Measurements from ENCODE around the gene PRKCE. TPM values are rescaled to one million over a fixed set of nuclear protein-coding genes. Genes with fewer than 3 reads are reported as not detected.

PRKCE gene
- total and polyA plus RNA-seq, 2 donors (not counting 3 experiments of a cell fraction or from before 2014, with no cell fraction given), result 27.9 to 33.9 TPM

DNA sequence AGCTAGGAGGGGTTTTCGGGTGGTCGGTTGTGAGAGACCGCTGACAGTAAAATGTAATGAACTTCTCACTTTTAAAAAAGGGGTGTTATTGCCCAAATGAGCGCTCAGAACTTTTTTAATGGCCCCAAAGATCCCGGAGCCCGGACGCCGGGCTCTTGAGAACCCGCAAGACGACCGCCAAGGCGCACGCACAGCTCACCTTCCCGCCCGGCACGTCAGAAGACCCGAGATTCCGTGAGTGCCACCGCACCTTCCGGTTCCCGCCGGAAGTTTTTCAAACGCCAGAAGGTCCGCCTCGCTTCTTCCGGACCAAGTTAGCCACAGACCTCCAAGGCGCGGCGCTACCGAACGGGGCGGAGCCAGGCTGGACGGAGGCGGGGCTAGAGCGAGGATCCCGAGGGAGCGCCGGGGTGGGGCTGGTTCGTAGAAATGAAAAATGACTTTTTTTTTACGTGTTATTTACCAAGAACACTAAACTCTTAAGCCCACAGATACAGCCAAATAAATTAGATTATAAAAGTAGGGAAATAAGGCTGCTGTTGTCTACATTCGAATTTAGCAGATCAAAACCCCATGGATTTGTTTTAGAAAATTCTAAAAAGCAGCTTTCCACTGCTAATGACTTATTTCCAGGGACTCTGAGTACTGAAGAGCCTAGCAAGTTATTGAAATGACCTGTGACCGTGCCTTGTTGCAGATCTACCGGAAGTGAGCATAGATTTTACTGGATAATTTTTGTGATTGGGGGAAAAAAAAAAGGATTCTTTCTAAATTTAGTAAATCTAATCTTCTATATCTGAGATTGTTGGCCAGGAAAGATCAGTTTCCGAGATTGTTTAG lies 40.2 kb upstream of the PRKCE start, which contains the start of gene SRBD1:
SRBD1 (minus strand) TSS at position 248 of the 840 bp plus-strand sequence. CDS start 5,826 bp downstream, outside the sequence.
- H3K4me3 ChIP-seq (replicated peaks in 1 of 3; ENCODE audit: insufficient read depth in 1 of 3, low read depth in 1 of 3, low read length in 3 of 3), result peak within 1 kb of the TSS; percentile 74 to 92 (median 89)
- BruUV-seq (replicated peaks), result TSS peak; percentile 82
- TF ChIP-seq EZH2 (IDR thresholded peaks at IDR 0.05; ENCODE audit: borderline replicate concordance, low read depth, low read length, severe bottlenecking) (no peak), POLR2A (IDR thresholded peaks at IDR 0.05; ENCODE audit: low read depth, low read length) (peak; percentile 93), FOS (IDR thresholded peaks at IDR 0.05; ENCODE audit: borderline replicate concordance, insufficient read depth, low read length) (no peak), JUN (IDR thresholded peaks at IDR 0.05; ENCODE audit: borderline replicate concordance, insufficient read depth, insufficient read length, low read depth) (no peak), POLR2AphosphoS5 (IDR thresholded peaks at IDR 0.05; ENCODE audit: insufficient read depth, low read depth, low read length) (peak; percentile 95)

GRCh38 chr2:45612285-45612684 lies 39.2 kb upstream of the PRKCE start:
- FAIRE-seq, result no peak
- POLR2A ChIA-PET, result no interaction called here
- TF ChIP-seq GATA2 (IDR thresholded peaks at IDR 0.05; ENCODE audit: insufficient read depth, insufficient read length, low read depth, low read length) (no peak), POLR2AphosphoS5 (IDR thresholded peaks at IDR 0.05; ENCODE audit: insufficient read depth, low read depth, low read length) (no peak), FOS (IDR thresholded peaks at IDR 0.05; ENCODE audit: borderline replicate concordance, insufficient read depth, low read length) (no peak), JUN (IDR thresholded peaks at IDR 0.05; ENCODE audit: borderline replicate concordance, insufficient read depth, insufficient read length, low read depth) (no peak), POLR2A (IDR thresholded peaks at IDR 0.05; ENCODE audit: low read depth, low read length) (no peak), MYC (IDR thresholded peaks at IDR 0.05; ENCODE audit: low read depth, low read length) (no peak), EZH2 (IDR thresholded peaks at IDR 0.05; ENCODE audit: borderline replicate concordance, low read depth, low read length, severe bottlenecking) (no peak), MAX (IDR thresholded peaks at IDR 0.05; ENCODE audit: insufficient read depth, insufficient read length) (no peak)
- TF ChIP-seq, protein P1, sequence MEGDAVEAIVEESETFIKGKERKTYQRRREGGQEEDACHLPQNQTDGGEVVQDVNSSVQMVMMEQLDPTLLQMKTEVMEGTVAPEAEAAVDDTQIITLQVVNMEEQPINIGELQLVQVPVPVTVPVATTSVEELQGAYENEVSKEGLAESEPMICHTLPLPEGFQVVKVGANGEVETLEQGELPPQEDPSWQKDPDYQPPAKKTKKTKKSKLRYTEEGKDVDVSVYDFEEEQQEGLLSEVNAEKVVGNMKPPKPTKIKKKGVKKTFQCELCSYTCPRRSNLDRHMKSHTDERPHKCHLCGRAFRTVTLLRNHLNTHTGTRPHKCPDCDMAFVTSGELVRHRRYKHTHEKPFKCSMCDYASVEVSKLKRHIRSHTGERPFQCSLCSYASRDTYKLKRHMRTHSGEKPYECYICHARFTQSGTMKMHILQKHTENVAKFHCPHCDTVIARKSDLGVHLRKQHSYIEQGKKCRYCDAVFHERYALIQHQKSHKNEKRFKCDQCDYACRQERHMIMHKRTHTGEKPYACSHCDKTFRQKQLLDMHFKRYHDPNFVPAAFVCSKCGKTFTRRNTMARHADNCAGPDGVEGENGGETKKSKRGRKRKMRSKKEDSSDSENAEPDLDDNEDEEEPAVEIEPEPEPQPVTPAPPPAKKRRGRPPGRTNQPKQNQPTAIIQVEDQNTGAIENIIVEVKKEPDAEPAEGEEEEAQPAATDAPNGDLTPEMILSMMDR (IDR thresholded peaks at IDR 0.05; ENCODE audit: extremely low read depth in 1 of 2, insufficient read depth in 1 of 2, low read depth in 1 of 2, low read length in 2 of 2), result no peak
- Histone ChIP-seq H3K9ac (replicated peaks; ENCODE audit: extremely low read depth, insufficient read depth, low read length) (no peak overlapping the region), H3K27me3 (ENCODE audit: control insufficient read depth in 2 of 2, insufficient read depth in 2 of 2, low read length in 2 of 2) (no peaks in the 10 kb centered on the region), H3K79me2 (ENCODE audit: control insufficient read depth, insufficient read depth, low read length) (peaks cover 22% of the 10 kb centered on the region), H3K36me3 (ENCODE audit: control insufficient read depth in 2 of 2, extremely low read depth in 1 of 2, insufficient read depth in 2 of 2, low read length in 2 of 2) (no peaks in the 10 kb centered on the region), H4K20me1 (replicated peaks; ENCODE audit: control insufficient read depth, extremely low read depth, insufficient read depth, low read length) (no peaks in the 10 kb centered on the region), H2AFZ (ENCODE audit: low read depth, low read length) (peak overlapping the region; percentile 82), H3K9me3 (replicated peaks; ENCODE audit: control insufficient read depth, insufficient read depth, low read length) (no peaks in the 10 kb centered on the region), H3K4me2 (ENCODE audit: insufficient read depth, low read length) (peak overlapping the region; percentile 2), H3K9me1 (replicated peaks; ENCODE audit: control insufficient read depth, extremely low read depth, insufficient read depth, low read length) (no peaks in the 10 kb centered on the region), H3K4me1 (ENCODE audit: control insufficient read depth, extremely low read depth, insufficient read depth, low read length) (peaks cover 35% of the 10 kb centered on the region), H3K27ac (ENCODE audit: insufficient read depth, low read depth, low read length) (peak overlapping the region; percentile 94), H3K4me3 (replicated peaks in 1 of 3; ENCODE audit: insufficient read depth in 1 of 3, low read depth in 1 of 3, low read length in 3 of 3) (no peak overlapping the region)
- BruUV-seq (replicated peaks), result no TSS peak
- dilution Hi-C loops (cut with MboI; ENCODE audit: extremely low pct_ligation_motif_present, low sequenced_read_pairs), result no loop called here
- CTCF ChIA-PET, result interaction anchor here (1.1 kb wide), 1 partner anchor 27 kb away, joined by 3 read pairs; no protein-coding TSS in a partner anchor
- intact Hi-C loops (cut with micrococcal nuclease), result no loop called here
- DNase-seq (ENCODE audit: low read depth, low spot score), result peak; percentile 13

More for the DNA sequence above, 40.2 kb upstream of the PRKCE start, which contains the start of gene SRBD1:
- DNase-seq (ENCODE audit: low read depth, low spot score) (peak; percentile 94), FAIRE-seq (peak; percentile 96)
- Histone ChIP-seq H3K27me3 (ENCODE audit: control insufficient read depth in 2 of 2, insufficient read depth in 2 of 2, low read length in 2 of 2) (no peaks in the 10 kb centered on the region), H3K36me3 (ENCODE audit: control insufficient read depth in 2 of 2, extremely low read depth in 1 of 2, insufficient read depth in 2 of 2, low read length in 2 of 2) (no peaks in the 10 kb centered on the region), H3K4me2 (ENCODE audit: insufficient read depth, low read length) (peak within 1 kb of the TSS; percentile 96), H4K20me1 (replicated peaks; ENCODE audit: control insufficient read depth, extremely low read depth, insufficient read depth, low read length) (no peaks in the 10 kb centered on the region), H3K79me2 (ENCODE audit: control insufficient read depth, insufficient read depth, low read length) (peaks cover 22% of the 10 kb centered on the region), H3K4me1 (ENCODE audit: control insufficient read depth, extremely low read depth, insufficient read depth, low read length) (peaks cover 37% of the 10 kb centered on the region), H3K9ac (replicated peaks; ENCODE audit: extremely low read depth, insufficient read depth, low read length) (peak within 1 kb of the TSS; percentile 89), H2AFZ (ENCODE audit: low read depth, low read length) (peak within 1 kb of the TSS; percentile 82), H3K9me1 (replicated peaks; ENCODE audit: control insufficient read depth, extremely low read depth, insufficient read depth, low read length) (no peaks in the 10 kb centered on the region), H3K27ac (ENCODE audit: insufficient read depth, low read depth, low read length) (peak within 1 kb of the TSS; percentile 94), H3K9me3 (replicated peaks; ENCODE audit: control insufficient read depth, insufficient read depth, low read length) (no peaks in the 10 kb centered on the region)
- dilution Hi-C loops (cut with MboI; ENCODE audit: extremely low pct_ligation_motif_present, low sequenced_read_pairs) (no loop called here), intact Hi-C loops (cut with micrococcal nuclease) (no loop called here)
- ChIA-PET POLR2A (interaction anchor here (0.7 kb wide), 1 partner anchor 324 kb away, joined by 3 read pairs; no protein-coding TSS in a partner anchor), CTCF (interaction anchor here (0.7 to 2.5 kb wide), 8 partner anchors 10 to 630 kb away, joined by 3 to 23 read pairs (median 4); no protein-coding TSS in a partner anchor)
